Adipocyte (in vitro differentiated cells): ENCODE data around the gene IKZF1.

ENCODE experiments used
- DNase-seq: peaks from one replicate; pipeline ENCODE4 v3.0.0-alpha.2; 2015; ENCODE audit warnings: low read depth
- H3K27me3 ChIP-seq: replicated peaks from 2 replicates; pipeline ENCODE4 v1.7.0; 2013; ENCODE audit warnings: mild to moderate bottlenecking, low read length, moderate library complexity; ENCODE audit not compliant: control insufficient read depth, insufficient read depth
- H3K36me3 ChIP-seq: 2 replicates; pipeline ENCODE4 v1.7.0; 2013; ENCODE audit warnings: low read length, mild to moderate bottlenecking, moderate library complexity; ENCODE audit not compliant: control insufficient read depth, insufficient read depth, severe bottlenecking
- H3K4me1 ChIP-seq: 2 replicates; pipeline ENCODE4 v1.7.0; 2013; ENCODE audit warnings: mild to moderate bottlenecking, low read length, moderate library complexity; ENCODE audit not compliant: control insufficient read depth, insufficient read depth
- H3K4me3 ChIP-seq: 2 replicates; pipeline ENCODE4 v1.7.0; 2013; ENCODE audit warnings: mild to moderate bottlenecking, low read length, moderate library complexity
- H3K9ac ChIP-seq: 2 replicates; pipeline ENCODE4 v1.7.0; 2013; ENCODE audit warnings: mild to moderate bottlenecking, low read length, moderate library complexity
- H3K9me3 ChIP-seq: 2 replicates; pipeline ENCODE4 v1.7.0; 2013; ENCODE audit warnings: mild to moderate bottlenecking, low read length, moderate library complexity; ENCODE audit not compliant: control insufficient read depth

IKZF1 gene

GRCh38 chr7:50425318-50425717 lies 120.8 kb downstream of the IKZF1 start:
- no peaks in the 10 kb centered on the region for H3K27me3 ChIP-seq
- no peak overlapping the region for H3K9ac ChIP-seq
- no peaks in the 10 kb centered on the region for H3K9me3 ChIP-seq
- no peaks in the 10 kb centered on the region for H3K4me1 ChIP-seq
- DNase-seq, result no peak
- no peak overlapping the region for H3K4me3 ChIP-seq
- no peaks in the 10 kb centered on the region for H3K36me3 ChIP-seq

- Histone ChIP-seq H3K4me1 (no peaks in the 10 kb centered on the region), H3K27me3 (no peaks in the 10 kb centered on the region), H3K9ac (no peak overlapping the region), H3K4me3 (no peak overlapping the region), H3K36me3 (no peaks in the 10 kb centered on the region), H3K9me3 (no peaks in the 10 kb centered on the region)
- DNase-seq, result no peak
These were observed 121.9 kb downstream of the IKZF1 start for GRCh38 chr7:50426280-50427045.

- Histone ChIP-seq H3K9me3 (no peaks in the 10 kb centered on the region), H3K4me1 (no peaks in the 10 kb centered on the region), H3K4me3 (no peak overlapping the region), H3K9ac (no peak overlapping the region), H3K36me3 (no peaks in the 10 kb centered on the region), H3K27me3 (no peaks in the 10 kb centered on the region)
- no peak for DNase-seq
These were observed 123.0 kb downstream of the IKZF1 start for GRCh38 chr7:50427518-50427917.

- Histone ChIP-seq H3K36me3 (no peaks in the 10 kb centered on the region), H3K9ac (no peak overlapping the region), H3K4me3 (no peak overlapping the region), H3K27me3 (no peaks in the 10 kb centered on the region), H3K9me3 (no peaks in the 10 kb centered on the region), H3K4me1 (no peaks in the 10 kb centered on the region)
- DNase-seq, result no peak
These were observed 124.4 kb downstream of the IKZF1 start for GRCh38 chr7:50428911-50429310.

- Histone ChIP-seq H3K9me3 (no peaks in the 10 kb centered on the region), H3K27me3 (no peaks in the 10 kb centered on the region), H3K4me1 (peaks cover 7% of the 10 kb centered on the region), H3K4me3 (no peak overlapping the region), H3K36me3 (no peaks in the 10 kb centered on the region), H3K9ac (no peak overlapping the region)
- no peak for DNase-seq
These were observed 126.8 kb downstream of the IKZF1 start for GRCh38 chr7:50431316-50431715.

- Histone ChIP-seq H3K27me3 (no peaks in the 10 kb centered on the region), H3K36me3 (no peaks in the 10 kb centered on the region), H3K9ac (no peak overlapping the region), H3K9me3 (no peaks in the 10 kb centered on the region), H3K4me1 (peaks cover 11% of the 10 kb centered on the region), H3K4me3 (no peak overlapping the region)
- DNase-seq, result peak; percentile 15
These were observed 127.3 kb downstream of the IKZF1 start for GRCh38 chr7:50431722-50432305.

- no peaks in the 10 kb centered on the region for H3K9me3 ChIP-seq
- DNase-seq, result peak; percentile 77
These were observed 131.8 kb downstream of the IKZF1 start for GRCh38 chr7:50436133-50436806.

GRCh38 chr7:50446542-50446960 lies 142.0 kb downstream of the IKZF1 start:
- no peak for DNase-seq
- Histone ChIP-seq H3K9ac (no peak overlapping the region), H3K4me3 (no peak overlapping the region), H3K4me1 (peaks cover 12% of the 10 kb centered on the region), H3K27me3 (no peaks in the 10 kb centered on the region), H3K36me3 (peaks cover 13% of the 10 kb centered on the region), H3K9me3 (no peaks in the 10 kb centered on the region)

More at GRCh38 chr7:50436133-50436806, 131.8 kb downstream of the IKZF1 start:
- Histone ChIP-seq H3K4me1 (peaks cover 12% of the 10 kb centered on the region), H3K36me3 (peaks cover 3% of the 10 kb centered on the region), H3K27me3 (no peaks in the 10 kb centered on the region), H3K9ac (peak overlapping the region; percentile 15), H3K4me3 (no peak overlapping the region)

GRCh38 chr7:50448823-50449222 lies 144.3 kb downstream of the IKZF1 start:
- no peaks in the 10 kb centered on the region for H3K9me3 ChIP-seq
- H3K4me1 ChIP-seq, result peaks cover 12% of the 10 kb centered on the region
- H3K4me3 ChIP-seq, result no peak overlapping the region

GRCh38 chr7:50449501-50449880 lies 145.0 kb downstream of the IKZF1 start:
- Histone ChIP-seq H3K4me1 (peaks cover 12% of the 10 kb centered on the region), H3K9ac (peak overlapping the region; percentile 87), H3K9me3 (no peaks in the 10 kb centered on the region), H3K4me3 (peak overlapping the region; percentile 92), H3K27me3 (peaks cover 4% of the 10 kb centered on the region), H3K36me3 (peaks cover 9% of the 10 kb centered on the region)
- DNase-seq, result no peak

More at GRCh38 chr7:50448823-50449222, 144.3 kb downstream of the IKZF1 start:
- DNase-seq, result no peak
- no peak overlapping the region for H3K9ac ChIP-seq
- no peaks in the 10 kb centered on the region for H3K27me3 ChIP-seq
- peaks cover 13% of the 10 kb centered on the region for H3K36me3 ChIP-seq

GRCh38 chr7:50449881-50450589 lies 145.5 kb downstream of the IKZF1 start, which contains the start of gene FIGNL1:
FIGNL1 (minus strand) TSS chr7:50450350; CDS start chr7:50447287, 3,063 bp downstream.
- Histone ChIP-seq H3K4me3 (peak within 1 kb of the TSS; percentile 92), H3K4me1 (peaks cover 12% of the 10 kb centered on the region), H3K9me3 (no peaks in the 10 kb centered on the region), H3K36me3 (peaks cover 9% of the 10 kb centered on the region), H3K27me3 (peaks cover 7% of the 10 kb centered on the region), H3K9ac (peak within 1 kb of the TSS; percentile 87)
- DNase-seq, result peak; percentile 84
